Karpas-422 (cell line): ENCODE results near the gene SVIL. TPM values are rescaled to one million over a fixed set of nuclear protein-coding genes. Genes with fewer than 3 reads are reported as not detected.
"Not testable (repeated sequence)": the region's sequence is repeated elsewhere in the genome, so short reads cannot be mapped to it uniquely, and the experiment has no call there.

ENCODE experiments used
- DNase-seq: peaks from one replicate; pipeline ENCODE4 v3.0.0-alpha.2; 2015
- H2AFZ ChIP-seq: fragments of 200-600 bp; sonication (generic); 2 replicates; pipeline ENCODE4 v1.6.1; 2014; ENCODE audit warnings: antibody characterized with exemption, low read length, mixed read lengths
- H3K27ac ChIP-seq: fragments of 200-600 bp; sonication (generic); 2 replicates; pipeline ENCODE4 v1.5.1; 2014; ENCODE audit warnings: mild to moderate bottlenecking, low read length, moderate library complexity
- H3K27me3 ChIP-seq: fragments of 200-600 bp; sonication (generic); 2 replicates; pipeline ENCODE4 v1.6.1; 2014; ENCODE audit warnings: low read length, mixed read lengths
- H3K36me3 ChIP-seq: fragments of 200-600 bp; sonication (generic); 2 replicates; pipeline ENCODE4 v1.6.1; 2014; ENCODE audit warnings: low read length, mixed read lengths; ENCODE audit not compliant: insufficient read depth
- H3K4me1 ChIP-seq: fragments of 200-600 bp; sonication (generic); 2 replicates; pipeline ENCODE4 v1.6.1; 2014; ENCODE audit warnings: mild to moderate bottlenecking, low read length, mixed read lengths
- H3K4me2 ChIP-seq: fragments of 200-600 bp; sonication (generic); 2 replicates; pipeline ENCODE4 v1.6.1; 2014; ENCODE audit warnings: low read length, low read depth, mild to moderate bottlenecking; ENCODE audit not compliant: poor library complexity, severe bottlenecking
- H3K4me3 ChIP-seq: fragments of 200-600 bp; sonication (generic); 2 replicates; pipeline ENCODE4 v1.5.1; 2014; ENCODE audit warnings: mild to moderate bottlenecking, antibody characterized with exemption, low read length, mixed read lengths
- H3K79me2 ChIP-seq: fragments of 200-600 bp; sonication (generic); 2 replicates; pipeline ENCODE4 v1.6.1; 2014; ENCODE audit warnings: mild to moderate bottlenecking, low read length, mixed read lengths
- H3K9ac ChIP-seq: fragments of 200-600 bp; sonication (generic); 2 replicates; pipeline ENCODE4 v1.6.0; 2014; ENCODE audit warnings: low read length
- H3K9me2 ChIP-seq: fragments of 200-600 bp; sonication (generic), shearing (Covaris generic); replicated peaks from 2 replicates; pipeline ENCODE4 v1.6.0; 2014; ENCODE audit warnings: mild to moderate bottlenecking, low read length, moderate library complexity; ENCODE audit not compliant: insufficient read depth
- H3K9me3 ChIP-seq: fragments of 300-700, 200-600 bp; sonication (generic); 2 replicates; pipeline ENCODE4 v1.6.1; 2014; ENCODE audit warnings: low read length, mixed read lengths
- H4K20me1 ChIP-seq: fragments of 200-600 bp; sonication (generic); 2 replicates; pipeline ENCODE4 v1.6.1; 2014; ENCODE audit warnings: mild to moderate bottlenecking, antibody characterized with exemption, low read length, low read depth; ENCODE audit not compliant: insufficient read depth
- total RNA-seq: library from RNA; depleted of rRNA; stranded (reverse); fragments of >200 nt; shearing (Covaris generic); gene quantifications from 2 replicates; pipeline ENCODE4 v1.2.3, GENCODE V29; 2014; ENCODE audit warnings: low replicate concordance

The SVIL gene
- total RNA-seq, 1 experiment from 2014 or later: not detected

GRCh38 chr10:29458190-29458589 is 176.6 kb downstream of the SVIL start:
- not testable (repeated sequence) for H3K4me1 ChIP-seq, H3K9me2 ChIP-seq, H3K36me3 ChIP-seq, H3K27ac ChIP-seq, H2AFZ ChIP-seq, DNase-seq, H3K79me2 ChIP-seq, H3K9ac ChIP-seq, H3K4me3 ChIP-seq, H4K20me1 ChIP-seq, H3K9me3 ChIP-seq, H3K27me3 ChIP-seq, H3K4me2 ChIP-seq

DNA sequence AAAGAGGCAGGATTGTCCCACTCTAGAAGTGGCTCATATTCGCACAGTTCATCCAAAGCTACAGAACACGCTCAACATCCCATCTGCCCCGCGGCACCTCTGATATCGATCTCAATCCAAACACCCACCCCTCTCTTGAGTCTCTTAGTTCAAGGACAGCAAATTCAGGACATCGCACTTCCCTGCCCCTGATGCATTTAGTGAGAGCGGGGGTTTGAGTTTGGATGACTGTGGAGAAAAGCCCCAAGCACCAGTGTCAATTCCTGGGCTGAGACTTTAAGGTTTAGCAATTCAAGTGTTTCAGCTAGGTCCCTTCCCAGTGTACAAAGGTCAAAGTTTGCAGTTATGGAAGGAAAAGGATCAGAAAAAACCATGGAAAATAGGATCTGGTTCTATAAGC is 179.7 kb downstream of the SVIL start:
- Histone ChIP-seq H3K9me2 (no peaks in the 10 kb centered on the region), H3K27me3 (no peaks in the 10 kb centered on the region), H3K4me2 (no peak overlapping the region), H3K9ac (no peak overlapping the region), H3K27ac (no peak overlapping the region), H3K4me1 (no peaks in the 10 kb centered on the region), H3K4me3 (no peak overlapping the region), H3K79me2 (no peaks in the 10 kb centered on the region), H2AFZ (no peak overlapping the region), H3K36me3 (no peaks in the 10 kb centered on the region), H3K9me3 (no peaks in the 10 kb centered on the region), H4K20me1 (no peaks in the 10 kb centered on the region)
- no peak for DNase-seq

DNA sequence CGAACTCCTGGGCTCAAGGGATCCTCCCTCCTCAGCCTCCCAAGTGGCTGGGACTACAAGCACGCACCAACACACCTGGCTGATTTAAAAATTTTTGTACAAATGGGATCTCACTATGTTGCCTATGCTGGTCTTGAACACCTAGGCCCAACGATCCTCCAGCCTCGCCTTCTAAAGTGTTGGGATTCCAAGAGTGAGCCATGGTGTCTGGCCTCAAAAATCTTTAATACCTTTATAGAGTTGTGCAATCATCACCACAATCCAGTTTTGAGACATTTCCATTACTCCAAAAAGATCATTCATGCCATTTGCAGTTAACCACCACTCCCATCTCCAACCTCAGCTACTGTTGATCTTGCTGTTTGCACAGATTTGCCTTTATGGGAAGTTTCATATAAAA is 180.5 kb downstream of the SVIL start:
- Histone ChIP-seq H3K27me3 (no peaks in the 10 kb centered on the region), H3K9me3 (no peaks in the 10 kb centered on the region), H3K27ac (no peak overlapping the region), H4K20me1 (no peaks in the 10 kb centered on the region), H3K4me2 (no peak overlapping the region), H3K9me2 (no peaks in the 10 kb centered on the region), H3K4me1 (no peaks in the 10 kb centered on the region), H3K79me2 (no peaks in the 10 kb centered on the region), H2AFZ (no peak overlapping the region), H3K9ac (no peak overlapping the region), H3K4me3 (no peak overlapping the region), H3K36me3 (no peaks in the 10 kb centered on the region)
- DNase-seq: no peak

GRCh38 chr10:29452546-29452945 is 182.2 kb downstream of the SVIL start:
- Histone ChIP-seq H3K9me2 (no peaks in the 10 kb centered on the region), H3K9ac (no peak overlapping the region), H3K27me3 (no peaks in the 10 kb centered on the region), H3K36me3 (no peaks in the 10 kb centered on the region), H4K20me1 (no peaks in the 10 kb centered on the region), H3K4me1 (no peaks in the 10 kb centered on the region), H3K27ac (no peak overlapping the region), H3K4me3 (no peak overlapping the region), H3K4me2 (no peak overlapping the region), H3K79me2 (no peaks in the 10 kb centered on the region), H2AFZ (no peak overlapping the region), H3K9me3 (no peaks in the 10 kb centered on the region)
- DNase-seq: no peak

DNA sequence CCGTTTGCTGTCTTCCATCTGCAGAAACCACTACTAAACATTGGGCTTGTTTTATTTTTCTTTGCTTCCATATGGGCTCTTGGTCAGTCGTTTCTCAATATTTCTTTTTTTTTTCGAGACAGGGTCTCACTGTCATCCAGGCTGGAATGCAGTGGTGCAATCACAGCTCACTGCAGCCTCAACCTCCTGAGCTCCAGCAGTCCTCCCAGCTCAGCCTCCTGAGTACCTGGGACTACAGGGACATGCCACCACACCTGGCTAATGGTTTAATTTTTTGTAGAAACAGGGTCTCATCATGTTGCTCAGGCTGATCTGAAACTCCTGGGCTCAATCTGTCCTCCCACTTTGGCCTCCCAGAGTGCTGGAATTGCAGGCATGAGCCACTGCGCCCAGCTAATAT is 182.8 kb downstream of the SVIL start:
- Histone ChIP-seq H3K9me2 (no peaks in the 10 kb centered on the region), H3K36me3 (no peaks in the 10 kb centered on the region), H2AFZ (no peak overlapping the region), H3K4me1 (no peaks in the 10 kb centered on the region), H3K79me2 (no peaks in the 10 kb centered on the region), H3K9ac (no peak overlapping the region), H3K9me3 (no peaks in the 10 kb centered on the region), H4K20me1 (no peaks in the 10 kb centered on the region), H3K27me3 (no peaks in the 10 kb centered on the region), H3K4me3 (no peak overlapping the region), H3K27ac (no peak overlapping the region), H3K4me2 (no peak overlapping the region)
- DNase-seq: no peak

DNA sequence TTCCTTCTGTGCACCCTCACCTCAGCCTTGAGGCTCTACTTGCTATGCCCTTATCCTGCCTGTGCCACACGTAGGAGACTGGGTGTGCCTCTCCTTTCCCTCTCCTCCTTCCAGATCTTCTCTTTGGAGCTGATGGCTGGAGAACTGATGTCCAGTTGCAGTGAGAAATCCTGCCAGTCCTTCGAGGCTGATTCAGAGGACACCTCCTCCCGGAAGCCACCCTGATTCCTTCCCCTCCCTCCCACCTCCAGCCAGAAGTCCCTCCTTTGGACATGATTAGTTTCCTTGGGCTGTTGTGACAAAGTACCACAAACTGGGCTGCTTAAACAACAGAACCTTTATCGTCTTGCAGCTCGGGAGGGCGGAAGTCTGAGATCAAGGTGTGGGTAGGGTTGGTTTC is 184.4 kb downstream of the SVIL start:
- Histone ChIP-seq H3K4me1 (no peaks in the 10 kb centered on the region), H3K4me3 (no peak overlapping the region), H3K9me3 (no peaks in the 10 kb centered on the region), H4K20me1 (no peaks in the 10 kb centered on the region), H3K36me3 (no peaks in the 10 kb centered on the region), H3K9ac (no peak overlapping the region), H3K4me2 (no peak overlapping the region), H3K27ac (no peak overlapping the region), H3K27me3 (no peaks in the 10 kb centered on the region), H3K79me2 (no peaks in the 10 kb centered on the region), H2AFZ (no peak overlapping the region), H3K9me2 (no peaks in the 10 kb centered on the region)
- DNase-seq: no peak

GRCh38 chr10:29448756-29449592 is 185.8 kb downstream of the SVIL start:
- H3K4me3 ChIP-seq, H3K79me2 ChIP-seq, H3K27ac ChIP-seq, H3K9me2 ChIP-seq, H2AFZ ChIP-seq, H4K20me1 ChIP-seq, H3K27me3 ChIP-seq, H3K4me1 ChIP-seq, H3K4me2 ChIP-seq, H3K9ac ChIP-seq, H3K36me3 ChIP-seq, H3K9me3 ChIP-seq: not testable (repeated sequence)
- DNase-seq: peak; percentile 79

GRCh38 chr10:29448125-29448524 is 186.6 kb downstream of the SVIL start:
- DNase-seq: no peak
- Histone ChIP-seq H2AFZ (no peak overlapping the region), H3K4me3 (no peak overlapping the region), H3K27ac (no peak overlapping the region), H3K9ac (no peak overlapping the region), H3K4me1 (no peaks in the 10 kb centered on the region), H3K9me2 (no peaks in the 10 kb centered on the region), H4K20me1 (no peaks in the 10 kb centered on the region), H3K79me2 (no peaks in the 10 kb centered on the region), H3K4me2 (no peak overlapping the region), H3K27me3 (no peaks in the 10 kb centered on the region), H3K36me3 (no peaks in the 10 kb centered on the region), H3K9me3 (no peaks in the 10 kb centered on the region)
